GM18507 (cell line): Measurements from ENCODE around the gene COG2.
"Not testable (repeated sequence)": the region's sequence is repeated elsewhere in the genome, so short reads cannot be mapped to it uniquely, and the experiment has no call there.

ENCODE experiments used
- DNase-seq: peaks from one replicate; pipeline ENCODE4 v3.0.0; 2011; ENCODE audit warnings: low read depth; ENCODE audit not compliant: insufficient read length; ENCODE audit errors: extremely low spot score
- FAIRE-seq: peaks from 2 replicates; lab custom pipeline; 2011; peaks lifted over from hg19 to GRCh38; lab: Jason Lieb, UNC

Gene COG2

DNA sequence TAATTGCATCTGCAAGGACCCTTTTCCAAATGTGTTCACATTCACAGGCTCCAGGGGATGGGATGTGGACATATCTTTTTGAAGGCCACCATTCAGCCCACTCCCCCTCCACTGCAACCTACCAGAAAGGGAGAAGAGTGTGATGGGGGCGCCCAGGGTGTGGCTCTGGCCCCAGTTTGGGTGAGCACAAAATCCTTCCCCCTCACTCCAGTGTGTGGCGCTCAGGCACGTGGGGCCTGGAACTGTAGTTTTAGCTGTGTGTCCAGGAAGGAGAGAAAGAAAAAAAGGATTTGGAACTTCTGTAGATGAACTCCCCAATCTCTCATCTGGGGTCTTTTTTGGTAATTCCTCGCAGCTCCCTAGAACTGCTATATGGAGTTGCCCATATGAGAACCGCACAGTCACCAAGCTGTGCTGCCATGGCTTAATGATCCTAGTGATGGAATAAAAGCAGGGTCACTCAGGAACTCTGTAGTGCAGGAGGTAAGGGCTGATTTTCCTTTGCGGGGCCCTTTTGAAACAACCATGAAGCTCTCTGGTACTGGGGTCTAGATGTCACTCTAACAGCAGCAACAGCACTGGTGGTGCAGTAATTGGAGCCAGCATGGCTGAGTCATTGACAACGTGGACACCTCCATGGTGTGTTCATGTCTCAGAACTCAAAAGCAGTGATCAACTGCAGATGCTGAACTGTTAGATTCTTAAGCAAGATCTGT is 54.6 kb downstream of the COG2 start:
- FAIRE-seq (no peak), DNase-seq (no peak)

DNA sequence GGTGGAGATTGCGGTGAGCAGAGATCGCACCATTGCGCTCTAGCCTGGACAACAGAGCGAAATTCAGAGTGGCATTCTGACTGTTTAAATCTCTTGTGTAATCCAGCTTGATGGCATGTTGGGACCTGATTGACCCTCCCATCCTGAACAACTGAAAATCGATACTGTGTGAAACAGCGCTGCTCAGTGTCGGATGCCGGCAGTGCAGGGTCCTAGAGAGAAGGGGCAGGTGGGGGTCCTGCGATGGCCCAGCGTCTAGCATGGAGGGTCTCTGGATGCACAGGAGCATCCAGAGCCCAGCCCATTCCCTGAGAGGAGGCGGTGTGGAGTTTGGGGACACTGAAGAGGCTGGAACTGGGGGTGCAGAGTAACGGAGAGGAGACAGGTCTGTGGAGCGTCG is 55.8 kb downstream of the COG2 start:
- DNase-seq: no peak
- no peak for FAIRE-seq

DNA sequence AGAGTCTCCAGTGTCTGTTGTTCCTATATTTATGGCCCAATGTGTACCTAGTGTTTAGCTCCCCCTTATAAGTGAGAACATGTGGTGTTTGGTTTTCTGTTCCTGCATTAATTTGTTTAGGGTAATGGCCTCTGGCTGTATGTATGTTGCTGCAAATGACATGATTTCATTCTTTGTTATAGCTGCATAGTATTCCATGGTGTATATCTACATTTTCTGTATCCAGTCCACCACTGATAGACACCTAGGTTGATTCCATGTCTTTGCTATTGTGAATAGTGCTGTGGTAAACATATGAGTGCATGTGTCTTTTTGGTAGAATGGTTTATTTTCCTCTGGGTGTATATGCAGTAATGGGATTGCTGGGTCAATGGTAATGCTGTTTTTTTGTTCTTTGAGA is 56.7 kb downstream of the COG2 start:
- DNase-seq, FAIRE-seq: not testable (repeated sequence)

DNA sequence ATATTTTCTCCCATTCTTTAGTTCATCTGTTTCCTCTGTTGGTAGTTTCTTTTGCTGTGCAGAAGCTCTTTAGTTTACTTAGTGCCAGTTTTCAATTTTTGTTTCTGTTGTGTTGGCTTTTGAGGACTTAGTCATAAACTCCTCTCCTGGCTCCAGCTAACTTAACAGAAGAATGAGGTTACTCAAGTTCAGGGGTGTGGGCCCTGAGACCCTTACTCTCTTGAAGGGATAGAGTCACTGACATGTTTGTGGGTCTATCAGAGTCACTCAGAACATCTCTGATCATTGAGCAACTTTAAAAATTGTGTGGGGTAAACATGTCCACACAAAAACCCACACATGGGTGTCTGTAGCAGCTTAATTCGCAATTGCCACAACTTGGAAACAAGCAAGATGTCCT is 57.4 kb downstream of the COG2 start:
- FAIRE-seq: no peak
- no peak for DNase-seq

DNA sequence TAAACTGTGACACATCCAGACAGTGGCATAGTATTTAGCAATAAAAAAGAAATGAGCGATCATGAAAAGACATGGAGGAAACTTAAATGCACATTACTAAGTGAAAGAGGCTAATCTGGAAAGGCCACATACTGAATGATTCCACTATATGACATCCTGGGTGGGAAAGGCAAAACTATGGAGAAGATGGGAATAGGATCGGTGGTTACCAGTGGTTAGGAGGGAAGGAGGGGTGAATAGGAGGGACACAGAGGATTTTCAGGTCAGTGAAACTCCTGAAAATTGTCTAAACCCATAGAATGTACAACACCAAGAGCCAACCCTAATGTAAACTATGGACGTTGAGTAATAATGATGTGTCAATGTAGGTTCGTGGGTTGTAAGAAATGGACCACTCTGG is 57.9 kb downstream of the COG2 start:
- DNase-seq: no peak
- FAIRE-seq: no peak

DNA sequence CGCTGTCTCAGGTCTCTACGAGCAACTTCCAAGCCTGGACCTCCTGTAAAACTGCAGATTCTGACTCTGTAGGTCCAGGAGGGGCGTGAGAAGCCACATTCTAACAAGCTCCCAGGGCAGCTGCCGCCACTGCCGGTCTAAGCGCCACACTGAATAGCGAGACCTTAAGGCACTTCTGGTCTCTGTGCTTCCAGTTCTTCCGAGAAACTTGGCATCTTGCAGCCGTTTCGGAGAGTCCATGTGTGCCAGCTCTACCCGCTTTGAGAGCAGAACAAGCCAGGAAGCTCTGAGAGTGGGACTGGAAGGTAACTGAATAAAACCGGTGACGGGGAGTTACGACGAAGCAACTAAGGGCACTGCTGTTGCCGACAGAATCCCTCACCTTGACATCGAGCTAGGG is 59.2 kb downstream of the COG2 start:
- FAIRE-seq: no peak

DNA sequence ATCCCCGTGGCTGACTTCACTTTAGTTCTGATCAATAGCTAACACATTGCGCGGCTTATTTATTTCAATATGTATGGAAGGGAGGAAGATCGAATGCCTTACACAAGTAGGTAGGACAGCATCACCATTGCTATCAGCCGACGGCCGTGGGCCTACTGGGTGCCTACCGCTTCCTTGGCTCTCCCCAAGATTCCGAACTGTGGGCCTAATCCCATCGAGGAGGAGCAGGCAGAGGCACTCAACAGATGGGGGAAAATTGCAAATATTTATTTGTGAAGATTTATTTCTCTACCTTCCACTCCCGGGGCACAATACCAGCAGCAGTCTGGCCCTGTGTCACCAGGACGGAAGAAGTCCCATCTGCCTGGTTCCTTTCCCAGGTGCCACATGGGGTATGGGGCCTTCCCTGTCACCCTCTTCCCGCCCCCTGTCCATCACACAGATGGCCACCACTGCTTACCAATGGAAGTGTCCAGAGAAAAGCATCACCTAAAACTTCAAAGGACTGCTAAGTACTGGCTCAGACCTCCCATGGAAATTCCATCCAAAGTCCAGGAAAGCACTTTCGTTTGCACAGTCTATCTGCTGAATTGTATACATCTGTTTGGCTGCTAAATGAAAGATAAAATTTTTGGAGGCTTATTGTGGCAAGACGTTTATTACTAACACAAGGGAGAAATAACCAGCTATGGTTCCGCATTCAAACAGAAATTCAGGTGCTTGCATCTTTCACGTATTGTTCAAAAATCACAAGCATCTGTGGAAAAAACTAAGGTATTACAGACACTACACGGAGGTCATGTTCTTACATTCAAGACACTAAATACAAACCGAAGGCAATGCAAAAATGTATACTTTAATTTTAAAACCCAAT is 59.9 kb downstream of the COG2 start:
- no peak for DNase-seq
- no peak for FAIRE-seq

More for the DNA sequence above, 59.2 kb downstream of the COG2 start:
- DNase-seq: no peak

DNA sequence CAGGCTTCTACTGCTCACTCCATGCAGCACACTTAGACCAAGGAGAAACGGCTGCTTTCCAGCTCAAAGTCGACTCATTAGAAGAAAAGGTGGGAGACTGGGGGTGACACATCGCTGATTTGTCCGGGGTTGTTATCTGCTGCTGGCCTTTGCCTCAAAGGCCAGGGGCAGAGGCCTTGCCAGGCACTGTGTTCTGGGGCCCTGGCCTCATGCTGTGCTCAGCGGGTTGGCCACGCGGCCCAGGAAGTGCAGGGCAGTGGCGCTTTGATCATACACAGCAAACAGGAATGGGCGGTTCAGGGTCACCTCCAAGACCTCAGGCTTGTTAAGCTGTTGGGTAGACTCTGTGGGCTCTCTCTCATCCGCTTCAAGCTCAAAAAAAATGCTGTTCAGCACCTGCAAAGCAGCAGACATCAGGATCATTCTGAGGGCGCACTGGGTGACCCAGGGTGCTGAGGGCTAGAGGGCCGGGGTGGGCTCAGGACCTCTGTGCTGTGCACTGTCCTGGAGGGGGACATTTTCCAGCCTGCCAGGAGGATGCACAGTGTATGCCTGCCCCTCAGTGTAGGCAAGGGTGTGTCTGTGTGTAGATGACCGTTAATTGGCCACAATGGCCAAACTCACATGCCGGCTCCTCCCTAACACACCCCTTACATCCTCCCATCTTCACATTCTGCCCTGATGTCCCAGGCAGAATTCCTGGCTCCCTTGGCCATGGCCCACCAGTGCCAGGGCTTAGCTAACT is 60.8 kb downstream of the COG2 start:
- no peak for DNase-seq
- no peak for FAIRE-seq

DNA sequence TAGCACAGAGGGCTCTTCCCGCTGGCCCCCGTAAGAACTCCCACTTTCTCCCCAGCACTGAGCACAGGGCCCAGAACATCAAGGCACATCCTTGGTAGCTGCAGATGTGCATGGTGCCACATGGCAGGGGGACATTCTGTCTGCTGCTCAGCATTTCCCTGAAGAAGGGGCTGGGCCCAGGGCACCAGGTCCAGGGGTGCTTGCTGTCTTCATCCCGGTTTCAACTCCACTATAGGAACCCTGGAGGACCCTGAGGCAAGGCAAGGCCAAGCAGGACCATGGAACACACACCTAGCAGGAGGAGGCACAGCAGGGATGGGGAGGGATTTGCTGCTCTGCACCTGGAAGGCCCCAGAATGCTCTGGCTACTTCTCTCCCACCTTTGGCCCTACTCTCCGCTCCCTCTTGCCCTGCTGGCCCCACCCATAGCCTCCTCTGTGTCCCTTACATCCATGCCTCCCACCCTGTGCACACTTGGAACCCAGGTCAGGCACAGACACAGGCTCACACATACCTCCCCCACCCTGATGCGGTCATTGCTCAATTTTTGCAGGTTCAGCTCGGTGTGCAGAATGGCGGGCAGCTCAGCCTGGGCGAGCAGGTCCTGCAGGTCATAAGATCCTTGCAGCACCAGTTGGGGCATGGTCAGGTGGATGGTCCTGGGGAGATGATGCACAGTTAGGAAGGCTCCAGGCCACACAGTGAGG is 61.6 kb downstream of the COG2 start:
- no peak for DNase-seq
- FAIRE-seq: no peak

DNA sequence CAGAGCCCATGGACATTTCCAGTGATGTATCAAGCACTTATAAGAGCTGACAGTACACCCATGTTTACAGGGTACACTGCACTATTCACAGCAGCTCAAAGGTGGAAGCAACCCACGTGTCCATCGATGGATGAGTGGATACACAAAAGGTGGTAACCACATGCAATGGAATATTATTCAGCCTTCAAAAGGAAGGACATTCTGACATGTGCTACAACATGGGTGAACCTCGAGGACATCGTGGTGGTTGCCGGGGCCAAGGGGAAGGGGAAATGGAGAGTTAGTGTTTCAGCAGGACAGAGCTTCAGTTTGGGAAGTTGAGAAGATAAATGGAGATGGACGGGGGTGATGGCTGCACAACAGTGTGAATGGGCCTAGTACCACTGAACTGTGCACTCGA is 62.5 kb downstream of the COG2 start:
- no peak for DNase-seq
- no peak for FAIRE-seq

DNA sequence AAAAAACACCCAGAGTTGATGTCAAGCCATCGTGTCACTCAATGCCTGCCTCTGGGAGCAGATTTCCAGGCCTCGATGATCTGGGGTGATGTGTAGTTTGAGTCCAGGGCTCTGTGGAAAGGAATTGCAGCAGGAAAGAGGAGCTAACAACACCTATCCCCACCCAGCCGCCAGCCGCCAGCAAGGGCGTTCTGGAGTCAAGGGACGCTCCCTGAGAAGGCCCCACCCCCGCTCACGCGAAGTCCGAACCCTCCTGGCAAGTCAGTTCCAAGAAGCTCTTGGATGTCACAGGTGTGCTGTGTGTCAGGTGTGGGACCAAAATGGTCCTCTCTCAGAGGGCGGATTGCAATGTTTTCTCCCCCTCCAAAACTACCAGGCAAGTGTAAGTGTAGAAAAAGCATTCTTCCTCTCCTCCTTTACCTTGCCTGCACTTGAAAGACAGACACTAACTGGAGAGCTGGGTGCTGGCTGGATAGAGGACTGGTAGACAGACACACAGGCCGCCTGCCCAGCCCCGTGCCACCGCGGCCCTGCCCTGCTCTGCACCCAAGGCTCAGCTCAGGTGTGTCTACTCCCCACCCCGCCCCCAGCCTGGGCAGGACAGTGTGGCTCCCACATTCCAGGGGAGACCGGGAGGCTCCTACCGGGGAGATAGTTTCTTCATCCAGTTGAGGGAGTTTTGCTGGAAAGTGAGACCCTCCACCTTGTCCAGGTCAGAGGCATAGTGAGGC is 63.2 kb downstream of the COG2 start:
- FAIRE-seq (no peak), DNase-seq (no peak)

DNA sequence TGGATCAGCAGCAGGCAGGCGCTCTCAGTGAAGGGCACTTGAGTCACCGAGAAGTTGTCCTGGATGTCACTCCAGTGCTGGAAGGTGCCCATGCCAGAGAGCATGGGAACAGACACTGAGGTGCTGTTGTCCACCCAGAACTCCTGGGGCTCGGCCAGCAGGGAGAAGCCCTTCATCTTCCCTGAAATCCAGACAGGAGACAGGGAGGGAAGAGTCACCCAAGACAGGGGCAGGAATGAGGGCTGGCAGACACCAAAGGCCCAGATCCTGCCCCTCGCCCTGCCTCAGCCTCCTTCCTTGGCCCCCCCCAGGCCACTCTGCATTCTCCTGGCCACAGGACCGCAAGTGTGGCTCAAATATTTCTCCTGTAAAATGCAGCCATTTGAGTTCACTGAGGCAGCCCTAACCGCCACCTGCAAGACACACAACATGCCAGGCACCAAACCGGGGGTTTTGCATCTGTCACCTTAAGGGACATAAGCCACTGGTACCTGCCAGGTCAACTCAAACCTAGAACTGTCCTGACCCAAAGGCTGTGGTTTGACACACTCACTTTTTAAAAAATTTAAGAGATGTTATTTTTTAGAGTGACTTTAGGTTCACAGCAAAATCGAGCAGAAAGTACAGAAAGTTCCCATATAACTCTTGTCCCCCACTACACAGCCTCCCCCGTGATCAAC is 63.9 kb downstream of the COG2 start:
- FAIRE-seq: no peak

DNA sequence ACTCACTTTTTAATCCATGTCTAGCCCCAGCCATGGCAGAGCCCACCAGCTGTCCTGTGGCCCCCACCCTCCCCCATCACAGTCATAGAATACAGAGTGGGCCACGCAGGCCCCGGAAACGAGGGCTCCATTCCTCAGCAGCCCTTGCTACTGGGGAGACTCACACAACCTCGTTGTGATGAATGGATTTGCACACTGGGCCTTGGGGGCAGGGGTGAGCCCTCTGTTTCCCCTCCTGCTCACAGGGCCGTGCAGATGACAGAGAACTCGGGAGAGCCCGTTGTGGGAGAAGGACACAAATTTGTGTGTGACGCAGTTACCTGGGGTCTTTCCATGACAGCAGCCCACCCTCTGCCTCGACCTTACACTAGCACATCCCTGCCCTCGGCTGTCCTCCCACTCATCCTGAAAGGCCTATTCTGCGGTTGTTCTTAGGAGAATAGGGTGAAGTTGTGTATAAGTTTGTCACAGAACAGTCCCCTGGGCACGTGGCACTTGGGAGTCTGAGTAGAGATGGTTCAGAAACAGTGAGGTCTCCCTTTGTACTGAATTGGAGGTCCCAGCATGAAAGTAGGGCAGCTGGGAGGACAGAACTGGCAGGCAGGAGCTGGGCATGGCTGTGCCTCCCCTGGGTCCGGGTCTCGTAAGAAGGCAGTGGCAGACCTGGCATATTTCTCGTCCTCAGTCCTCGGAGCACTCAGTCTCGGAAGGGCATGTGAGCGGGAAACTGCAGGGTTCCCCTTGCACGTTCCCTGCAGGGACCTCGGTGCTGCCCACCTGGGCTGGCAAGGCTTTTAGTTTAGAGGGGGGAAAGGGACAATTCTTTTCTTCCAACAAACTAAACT is 64.8 kb downstream of the COG2 start:
- FAIRE-seq: no peak
- DNase-seq: no peak

More for the DNA sequence above, 63.9 kb downstream of the COG2 start:
- no peak for DNase-seq

DNA sequence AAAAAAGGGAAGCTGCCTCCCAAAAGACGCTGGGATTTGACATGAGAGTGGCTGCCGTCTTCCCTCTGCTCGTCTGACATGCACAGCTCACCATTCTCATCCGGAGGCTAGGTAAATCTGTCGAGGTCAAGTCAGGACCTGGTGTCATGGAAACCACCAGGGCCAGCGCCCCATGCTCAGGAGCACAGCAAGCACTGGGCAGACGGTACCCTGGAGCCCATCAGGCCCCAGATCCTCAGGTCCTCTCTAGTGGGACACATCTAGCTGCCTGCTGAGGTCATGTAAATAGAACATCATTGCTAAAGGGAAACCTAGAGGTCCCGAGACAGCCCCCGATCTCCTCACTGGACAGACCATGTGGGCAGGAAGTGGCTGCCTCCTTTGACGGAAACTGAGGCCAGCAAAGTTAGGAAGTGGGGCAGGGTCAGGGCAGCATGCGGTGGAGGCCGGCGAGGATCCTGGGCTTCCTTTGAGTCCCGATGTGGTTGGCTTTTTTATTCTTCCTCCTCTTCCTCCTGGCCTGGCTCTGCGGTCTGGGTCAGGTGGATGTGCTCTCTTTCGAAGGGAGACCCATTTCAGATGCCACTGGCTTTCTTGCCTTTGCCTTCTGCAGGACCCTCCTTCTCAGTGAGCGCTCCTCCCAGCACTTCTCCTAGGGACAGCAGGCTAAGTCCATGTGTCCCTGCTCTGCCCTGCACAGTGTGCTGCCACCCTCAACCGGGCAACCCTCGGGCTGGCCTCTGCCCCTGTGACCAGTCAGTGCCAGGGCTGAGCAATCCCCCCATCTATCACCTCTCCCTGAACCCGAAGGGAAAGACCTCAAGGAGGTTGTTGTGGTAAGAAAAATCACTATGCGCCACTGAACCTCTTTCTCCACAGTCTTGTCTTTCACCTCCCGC is 65.7 kb downstream of the COG2 start:
- DNase-seq: no peak
- no peak for FAIRE-seq

DNA sequence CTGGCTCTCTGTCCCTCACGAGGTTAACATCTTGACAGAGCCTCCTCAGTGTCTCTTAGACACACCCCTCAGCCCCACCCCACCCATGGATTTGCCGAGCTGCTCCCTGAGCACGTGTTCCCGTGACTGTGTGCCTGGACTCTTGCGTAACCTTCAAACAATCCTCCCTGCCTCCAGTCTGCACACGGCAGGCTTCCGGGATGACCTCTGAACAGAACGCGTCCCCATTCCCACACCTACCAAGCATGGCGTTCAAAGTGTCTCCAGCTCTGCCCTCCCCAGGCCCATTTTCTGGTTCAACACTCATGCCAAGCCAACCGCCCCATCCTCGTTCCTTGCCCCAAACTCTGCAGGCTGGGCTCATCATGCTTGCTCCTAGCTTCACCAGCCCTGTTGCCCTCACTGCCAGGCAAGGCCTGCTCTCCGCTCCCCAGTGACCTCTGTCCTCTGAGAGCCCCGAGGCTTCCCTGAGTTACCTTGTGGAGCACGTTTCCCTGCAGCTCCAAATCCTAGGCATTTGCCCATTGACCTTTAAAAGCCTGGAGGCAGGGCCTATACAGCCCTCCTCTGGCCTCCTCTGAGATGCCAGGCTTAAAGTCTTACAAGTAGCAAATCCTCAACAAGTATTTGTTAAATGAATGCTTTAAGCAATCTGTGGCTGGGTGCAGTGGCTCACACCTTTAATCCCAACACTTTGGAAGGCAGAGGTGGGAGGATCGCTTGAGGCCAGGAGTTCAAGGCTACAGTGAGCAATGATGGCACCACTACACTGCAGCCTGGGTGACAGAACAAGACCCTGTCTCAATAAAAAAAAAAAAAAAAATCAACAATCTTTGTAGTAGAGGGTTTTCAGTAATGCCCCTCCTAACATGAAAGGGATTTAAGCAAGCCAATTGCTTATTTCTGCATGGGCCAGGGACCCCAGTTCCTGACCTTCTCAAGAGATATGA is 66.6 kb downstream of the COG2 start:
- FAIRE-seq: no peak

More for the DNA sequence above, 66.6 kb downstream of the COG2 start:
- DNase-seq: no peak
